ENCODE measurements around the gene GPC3.

Gene GPC3

GRCh38 chrX:133570549-133570948 is 414.8 kb downstream of the GPC3 start:
- no peak for TF ChIP-seq SP1 (IDR thresholded peaks at IDR 0.05)
- no peak for TF ChIP-seq CTBP1 (IDR thresholded peaks at IDR 0.05; ENCODE audit: borderline replicate concordance)
- no peak for TF ChIP-seq BHLHE40 (IDR thresholded peaks at IDR 0.05; ENCODE audit: borderline replicate concordance)
- TF ChIP-seq SUZ12 (IDR thresholded peaks at IDR 0.05): no peak
- TF ChIP-seq TARDBP (IDR thresholded peaks at IDR 0.05): no peak
- TF ChIP-seq FOXK2 (IDR thresholded peaks at IDR 0.05): no peak
- TF ChIP-seq FOXA1 (IDR thresholded peaks at IDR 0.05): no peak
- no peak for TF ChIP-seq L3MBTL2 (conservative IDR thresholded peaks at IDR 0.05)
- TF ChIP-seq HDGF (IDR thresholded peaks at IDR 0.05; ENCODE audit: borderline replicate concordance): no peak
- TF ChIP-seq FOXM1 (IDR thresholded peaks at IDR 0.05; ENCODE audit: borderline replicate concordance): no peak
- ChIA-PET POLR2A (no interaction called here), CTCF (no interaction called here)
- DNase-seq (ENCODE audit: extremely low spot score): no peak

GRCh38 chrX:133569217-133569616 is 416.2 kb downstream of the GPC3 start:
- ChIA-PET CTCF (no interaction called here), POLR2A (no interaction called here)
- DNase-seq (ENCODE audit: extremely low spot score): no peak
- TF ChIP-seq PKNOX1 (IDR thresholded peaks at IDR 0.05) (no peak), CTBP1 (IDR thresholded peaks at IDR 0.05; ENCODE audit: borderline replicate concordance) (no peak), SP1 (IDR thresholded peaks at IDR 0.05) (no peak), HDGF (IDR thresholded peaks at IDR 0.05; ENCODE audit: borderline replicate concordance) (no peak), LEF1 (IDR thresholded peaks at IDR 0.05; ENCODE audit: borderline replicate concordance) (no peak), FOXA1 (IDR thresholded peaks at IDR 0.05) (no peak), TARDBP (IDR thresholded peaks at IDR 0.05) (no peak), ARNT (IDR thresholded peaks at IDR 0.05) (no peak), SUZ12 (IDR thresholded peaks at IDR 0.05) (no peak), L3MBTL2 (conservative IDR thresholded peaks at IDR 0.05) (no peak), NFRKB (IDR thresholded peaks at IDR 0.05) (no peak)

GRCh38 chrX:133568109-133568508 is 417.3 kb downstream of the GPC3 start:
- TF ChIP-seq LEF1 (IDR thresholded peaks at IDR 0.05; ENCODE audit: borderline replicate concordance) (no peak), TARDBP (IDR thresholded peaks at IDR 0.05) (no peak), FOXM1 (IDR thresholded peaks at IDR 0.05; ENCODE audit: borderline replicate concordance) (no peak), CTBP1 (IDR thresholded peaks at IDR 0.05; ENCODE audit: borderline replicate concordance) (no peak), BHLHE40 (IDR thresholded peaks at IDR 0.05; ENCODE audit: borderline replicate concordance) (no peak), HDGF (IDR thresholded peaks at IDR 0.05; ENCODE audit: borderline replicate concordance) (no peak), SP1 (IDR thresholded peaks at IDR 0.05) (no peak), PKNOX1 (IDR thresholded peaks at IDR 0.05) (no peak), ELF4 (IDR thresholded peaks at IDR 0.05) (no peak), FOXK2 (IDR thresholded peaks at IDR 0.05) (no peak), SUZ12 (IDR thresholded peaks at IDR 0.05) (no peak)
- no peak for DNase-seq (ENCODE audit: extremely low spot score)
- POLR2A ChIA-PET: no interaction called here

DNA sequence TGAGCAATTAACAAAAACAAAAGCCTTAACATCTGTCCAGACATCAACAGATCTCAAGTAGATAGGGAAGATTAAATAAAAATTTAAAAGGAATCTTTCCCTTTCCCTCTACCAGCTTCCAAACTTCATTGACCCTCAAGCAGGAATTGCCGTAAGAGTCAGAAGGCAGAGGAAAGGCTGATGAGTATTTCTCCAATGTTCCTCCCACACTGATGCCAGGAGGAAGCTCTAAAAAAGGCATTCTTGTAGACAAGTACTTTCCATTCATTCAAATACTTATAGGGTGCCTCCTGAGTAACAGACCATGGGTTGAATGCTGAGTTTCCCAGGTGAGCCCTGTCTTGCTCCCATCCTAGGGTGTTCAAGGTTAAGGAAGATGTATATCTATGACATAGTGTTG is 418.5 kb downstream of the GPC3 start:
- ChIA-PET POLR2A (no interaction called here), CTCF (no interaction called here)
- no peak for DNase-seq (ENCODE audit: extremely low spot score)
- no peak for TF ChIP-seq ELF4 (IDR thresholded peaks at IDR 0.05)
- TF ChIP-seq PKNOX1 (IDR thresholded peaks at IDR 0.05): no peak
- TF ChIP-seq FOXA1 (IDR thresholded peaks at IDR 0.05): no peak
- TF ChIP-seq L3MBTL2 (conservative IDR thresholded peaks at IDR 0.05): no peak
- TF ChIP-seq FOXK2 (IDR thresholded peaks at IDR 0.05): no peak
- no peak for TF ChIP-seq ZNF384 (IDR thresholded peaks at IDR 0.05)
- TF ChIP-seq FOXM1 (IDR thresholded peaks at IDR 0.05; ENCODE audit: borderline replicate concordance): no peak
- no peak for TF ChIP-seq SUZ12 (IDR thresholded peaks at IDR 0.05)
- TF ChIP-seq BHLHE40 (IDR thresholded peaks at IDR 0.05; ENCODE audit: borderline replicate concordance): no peak
- TF ChIP-seq SP1 (IDR thresholded peaks at IDR 0.05): no peak
- TF ChIP-seq NFRKB (IDR thresholded peaks at IDR 0.05): no peak
- TF ChIP-seq CTBP1 (IDR thresholded peaks at IDR 0.05; ENCODE audit: borderline replicate concordance): no peak
- TF ChIP-seq HDGF (IDR thresholded peaks at IDR 0.05; ENCODE audit: borderline replicate concordance): no peak

More at GRCh38 chrX:133568109-133568508, 417.3 kb downstream of the GPC3 start:
- CTCF ChIA-PET: no interaction called here

DNA sequence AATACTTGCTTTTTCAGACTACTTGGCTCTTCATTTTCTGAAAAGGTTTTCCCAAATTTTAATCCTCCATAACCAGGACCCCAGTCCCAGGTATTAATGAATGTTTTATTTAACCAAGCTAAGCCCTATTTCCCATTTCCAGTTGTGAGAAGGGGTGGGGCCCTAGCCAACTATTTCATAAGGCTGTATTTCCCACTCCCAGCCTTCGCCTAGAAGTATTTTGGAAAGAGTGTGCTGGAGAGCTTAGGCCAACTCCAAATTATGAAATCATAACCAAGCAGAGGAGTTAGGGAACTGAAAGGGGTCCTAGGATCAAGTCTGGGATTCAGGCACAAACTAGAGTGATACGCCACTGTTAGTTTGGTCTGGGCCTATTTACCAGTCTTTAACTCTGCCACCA is 421.7 kb downstream of the GPC3 start:
- no peak for DNase-seq (ENCODE audit: extremely low spot score)
- ChIA-PET POLR2A (no interaction called here), CTCF (no interaction called here)
- TF ChIP-seq SP1 (IDR thresholded peaks at IDR 0.05) (no peak), PKNOX1 (IDR thresholded peaks at IDR 0.05) (no peak), LEF1 (IDR thresholded peaks at IDR 0.05; ENCODE audit: borderline replicate concordance) (no peak), ZNF384 (IDR thresholded peaks at IDR 0.05) (no peak), ARNT (IDR thresholded peaks at IDR 0.05) (no peak), L3MBTL2 (conservative IDR thresholded peaks at IDR 0.05) (no peak), BHLHE40 (IDR thresholded peaks at IDR 0.05; ENCODE audit: borderline replicate concordance) (no peak), ELF4 (IDR thresholded peaks at IDR 0.05) (no peak), HDGF (IDR thresholded peaks at IDR 0.05; ENCODE audit: borderline replicate concordance) (no peak), FOXA1 (IDR thresholded peaks at IDR 0.05) (no peak), TARDBP (IDR thresholded peaks at IDR 0.05) (no peak), FOXM1 (IDR thresholded peaks at IDR 0.05; ENCODE audit: borderline replicate concordance) (no peak)

GRCh38 chrX:133561251-133561650 is 424.1 kb downstream of the GPC3 start:
- no peak for DNase-seq (ENCODE audit: extremely low spot score)
- CTCF ChIA-PET: no interaction called here
- TF ChIP-seq PKNOX1 (IDR thresholded peaks at IDR 0.05) (no peak), SUZ12 (IDR thresholded peaks at IDR 0.05) (no peak), HDGF (IDR thresholded peaks at IDR 0.05; ENCODE audit: borderline replicate concordance) (no peak), ARNT (IDR thresholded peaks at IDR 0.05) (no peak), CTBP1 (IDR thresholded peaks at IDR 0.05; ENCODE audit: borderline replicate concordance) (no peak), BHLHE40 (IDR thresholded peaks at IDR 0.05; ENCODE audit: borderline replicate concordance) (no peak), NFRKB (IDR thresholded peaks at IDR 0.05) (no peak), TARDBP (IDR thresholded peaks at IDR 0.05) (no peak), FOXM1 (IDR thresholded peaks at IDR 0.05; ENCODE audit: borderline replicate concordance) (no peak), ZNF384 (IDR thresholded peaks at IDR 0.05) (no peak), ELF4 (IDR thresholded peaks at IDR 0.05) (no peak), L3MBTL2 (conservative IDR thresholded peaks at IDR 0.05) (no peak), SP1 (IDR thresholded peaks at IDR 0.05) (no peak), FOXA1 (IDR thresholded peaks at IDR 0.05) (no peak), LEF1 (IDR thresholded peaks at IDR 0.05; ENCODE audit: borderline replicate concordance) (no peak), FOXK2 (IDR thresholded peaks at IDR 0.05) (no peak)
- POLR2A ChIA-PET: no interaction called here

Measured in HEK293T (cell line).